ENCODE results near the gene VWA3A. TPM values are rescaled to one million over a fixed set of nuclear protein-coding genes. Genes with fewer than 3 reads are reported as not detected.

Gene VWA3A
- total and polyA plus RNA-seq, 2 donors (not counting 3 experiments of a cell fraction or from before 2014, with no cell fraction given), result 0.12 to 0.84 TPM

GRCh38 chr16:22093996-22094395 lies 1.7 kb downstream of the VWA3A start:
- H4K20me1 ChIP-seq (replicated peaks; ENCODE audit: control insufficient read depth, extremely low read depth, insufficient read depth, low read length), result no peaks in the 10 kb centered on the region
- H3K27ac ChIP-seq (ENCODE audit: insufficient read depth, low read depth, low read length), result no peak overlapping the region
- H2AFZ ChIP-seq (ENCODE audit: low read depth, low read length), result no peak overlapping the region
- no TSS peak for BruUV-seq (replicated peaks)
- H3K79me2 ChIP-seq (ENCODE audit: control insufficient read depth, insufficient read depth, low read length), result no peaks in the 10 kb centered on the region
- no peaks in the 10 kb centered on the region for H3K36me3 ChIP-seq (ENCODE audit: control insufficient read depth in 2 of 2, extremely low read depth in 1 of 2, insufficient read depth in 2 of 2, low read length in 2 of 2)
- H3K4me3 ChIP-seq (replicated peaks in 1 of 3; ENCODE audit: insufficient read depth in 1 of 3, low read depth in 1 of 3, low read length in 3 of 3), result no peak overlapping the region
- FAIRE-seq (no peak), DNase-seq (ENCODE audit: low read depth, low spot score) (no peak)
- TF ChIP-seq CTCF (IDR thresholded peaks at IDR 0.05; ENCODE audit: extremely low read depth in 1 of 2, insufficient read depth in 1 of 2, low read depth in 1 of 2, low read length in 2 of 2) (no peak), JUN (IDR thresholded peaks at IDR 0.05; ENCODE audit: borderline replicate concordance, insufficient read depth, insufficient read length, low read depth) (no peak), EZH2 (IDR thresholded peaks at IDR 0.05; ENCODE audit: borderline replicate concordance, low read depth, low read length, severe bottlenecking) (no peak), POLR2AphosphoS5 (IDR thresholded peaks at IDR 0.05; ENCODE audit: insufficient read depth, low read depth, low read length) (no peak), MYC (IDR thresholded peaks at IDR 0.05; ENCODE audit: low read depth, low read length) (no peak), POLR2A (IDR thresholded peaks at IDR 0.05; ENCODE audit: low read depth, low read length) (no peak), FOS (IDR thresholded peaks at IDR 0.05; ENCODE audit: borderline replicate concordance, insufficient read depth, low read length) (no peak), GATA2 (IDR thresholded peaks at IDR 0.05; ENCODE audit: insufficient read depth, insufficient read length, low read depth, low read length) (no peak), MAX (IDR thresholded peaks at IDR 0.05; ENCODE audit: insufficient read depth, insufficient read length) (no peak)
- H3K9me1 ChIP-seq (replicated peaks; ENCODE audit: control insufficient read depth, extremely low read depth, insufficient read depth, low read length), result no peaks in the 10 kb centered on the region
- ChIA-PET POLR2A (no interaction called here), CTCF (interaction anchor here (3.7 kb wide), 1 partner anchor 16 kb away, joined by 30 read pairs; no protein-coding TSS in a partner anchor)
- dilution Hi-C loops (cut with MboI; ENCODE audit: extremely low pct_ligation_motif_present, low sequenced_read_pairs) (no loop called here), intact Hi-C loops (cut with micrococcal nuclease) (no loop called here)
- no peaks in the 10 kb centered on the region for H3K4me1 ChIP-seq (ENCODE audit: control insufficient read depth, extremely low read depth, insufficient read depth, low read length)
- H3K27me3 ChIP-seq (ENCODE audit: control insufficient read depth in 2 of 2, insufficient read depth in 2 of 2, low read length in 2 of 2), result peaks cover 0 to 2% of the 10 kb centered on the region in 2 experiments
- H3K4me2 ChIP-seq (ENCODE audit: insufficient read depth, low read length), result no peak overlapping the region
- no peaks in the 10 kb centered on the region for H3K9me3 ChIP-seq (replicated peaks; ENCODE audit: control insufficient read depth, insufficient read depth, low read length)
- H3K9ac ChIP-seq (replicated peaks; ENCODE audit: extremely low read depth, insufficient read depth, low read length), result no peak overlapping the region

Data from endothelial cell of umbilical vein (primary cell).